ENCODE results near the gene TRIP12. TPM values are rescaled to one million over a fixed set of nuclear protein-coding genes. Genes with fewer than 3 reads are reported as not detected.

Gene TRIP12
- total and polyA plus RNA-seq, 2 donors from 2014 or later: 29.3 to 225 TPM

GRCh38 chr2:229857634-229858033 is 64.2 kb downstream of the TRIP12 start:
- TF ChIP-seq CTCF (IDR thresholded peaks at IDR 0.05; ENCODE audit: borderline replicate concordance, extremely low read depth, insufficient read depth): no peak
- Histone ChIP-seq H3K27me3 (ENCODE audit: control insufficient read depth, insufficient read depth, low read length) (no peaks in the 10 kb centered on the region), H3K4me3 (ENCODE audit: low read length in 3 of 3) (no peak overlapping the region), H3K27ac (ENCODE audit: low read depth in 2 of 2, low read length in 2 of 2) (no peak overlapping the region), H3K9me3 (ENCODE audit: control insufficient read depth in 2 of 3, insufficient read depth in 1 of 3, low read length in 3 of 3) (no peaks in the 10 kb centered on the region), H3K36me3 (ENCODE audit: control insufficient read depth in 2 of 3, insufficient read depth in 3 of 3, low read length in 3 of 3) (peaks cover 5 to 17% (median 17%) of the 10 kb centered on the region in 3 donors), H3K9ac (ENCODE audit: low read length in 3 of 3) (no peak overlapping the region), H3K4me1 (ENCODE audit: control insufficient read depth in 2 of 3, insufficient read depth in 2 of 3, low read depth in 1 of 3, low read length in 3 of 3) (peaks cover 0 to 2% (median 0%) of the 10 kb centered on the region in 3 donors)
- FAIRE-seq (no peak), DNase-seq (no peak)
- intact Hi-C loops (cut with DNase I): no loop called here

GRCh38 chr2:229856413-229856812 is 65.4 kb downstream of the TRIP12 start:
- Histone ChIP-seq H3K9ac (ENCODE audit: low read length in 3 of 3) (no peak overlapping the region), H3K9me3 (ENCODE audit: control insufficient read depth in 2 of 3, insufficient read depth in 1 of 3, low read length in 3 of 3) (no peaks in the 10 kb centered on the region), H3K27me3 (ENCODE audit: control insufficient read depth, insufficient read depth, low read length) (no peaks in the 10 kb centered on the region), H3K27ac (ENCODE audit: low read depth in 2 of 2, low read length in 2 of 2) (no peak overlapping the region), H3K4me1 (ENCODE audit: control insufficient read depth in 2 of 3, insufficient read depth in 2 of 3, low read depth in 1 of 3, low read length in 3 of 3) (peaks cover 0 to 4% (median 0%) of the 10 kb centered on the region in 3 donors), H3K36me3 (ENCODE audit: control insufficient read depth in 2 of 3, insufficient read depth in 3 of 3, low read length in 3 of 3) (peaks cover 5 to 17% (median 17%) of the 10 kb centered on the region in 3 donors), H3K4me3 (ENCODE audit: low read length in 3 of 3) (no peak overlapping the region)
- no peak for FAIRE-seq
- TF ChIP-seq CTCF (IDR thresholded peaks at IDR 0.05; ENCODE audit: borderline replicate concordance, extremely low read depth, insufficient read depth): no peak
- DNase-seq: no peak
- intact Hi-C loops (cut with DNase I): no loop called here

GRCh38 chr2:229855116-229855515 is 66.7 kb downstream of the TRIP12 start:
- Histone ChIP-seq H3K4me1 (ENCODE audit: control insufficient read depth in 2 of 3, insufficient read depth in 2 of 3, low read depth in 1 of 3, low read length in 3 of 3) (peaks cover 0 to 4% (median 0%) of the 10 kb centered on the region in 3 donors), H3K9me3 (ENCODE audit: control insufficient read depth in 2 of 3, insufficient read depth in 1 of 3, low read length in 3 of 3) (no peaks in the 10 kb centered on the region), H3K9ac (ENCODE audit: low read length in 3 of 3) (no peak overlapping the region), H3K36me3 (ENCODE audit: control insufficient read depth in 2 of 3, insufficient read depth in 3 of 3, low read length in 3 of 3) (peaks cover 5 to 17% (median 17%) of the 10 kb centered on the region in 3 donors), H3K27ac (ENCODE audit: low read depth in 2 of 2, low read length in 2 of 2) (no peak overlapping the region), H3K27me3 (ENCODE audit: control insufficient read depth, insufficient read depth, low read length) (no peaks in the 10 kb centered on the region), H3K4me3 (ENCODE audit: low read length in 3 of 3) (no peak overlapping the region)
- no peak for TF ChIP-seq CTCF (IDR thresholded peaks at IDR 0.05; ENCODE audit: borderline replicate concordance, extremely low read depth, insufficient read depth)
- DNase-seq: no peak
- no peak for FAIRE-seq
- intact Hi-C loops (cut with DNase I): no loop called here

- no peaks in the 10 kb centered on the region for H3K9me3 ChIP-seq (ENCODE audit: control insufficient read depth in 2 of 3, insufficient read depth in 1 of 3, low read length in 3 of 3)
- no peak for FAIRE-seq
- H3K27ac ChIP-seq (ENCODE audit: low read depth in 2 of 2, low read length in 2 of 2): peak overlapping the region in 1 of 2 donors; percentile 23
- peaks cover 0 to 4% (median 0%) of the 10 kb centered on the region in 3 donors for H3K4me1 ChIP-seq (ENCODE audit: control insufficient read depth in 2 of 3, insufficient read depth in 2 of 3, low read depth in 1 of 3, low read length in 3 of 3)
- no peak overlapping the region for H3K9ac ChIP-seq (ENCODE audit: low read length in 3 of 3)
- no peaks in the 10 kb centered on the region for H3K27me3 ChIP-seq (ENCODE audit: control insufficient read depth, insufficient read depth, low read length)
- intact Hi-C loops (cut with DNase I): no loop called here
- TF ChIP-seq CTCF (IDR thresholded peaks at IDR 0.05; ENCODE audit: borderline replicate concordance, extremely low read depth, insufficient read depth): no peak
- DNase-seq: peak in 1 of 5 donors; percentile 37
- peaks cover 2 to 6% (median 5%) of the 10 kb centered on the region in 3 donors for H3K36me3 ChIP-seq (ENCODE audit: control insufficient read depth in 2 of 3, insufficient read depth in 3 of 3, low read length in 3 of 3)
- no peak overlapping the region for H3K4me3 ChIP-seq (ENCODE audit: low read length in 3 of 3)
Observed at GRCh38 chr2:229852565-229852964, 69.2 kb downstream of the TRIP12 start.

Measured in kidney (tissue), 14 donors.